Measurements from ENCODE around the gene TPM1. TPM values are rescaled to one million over a fixed set of nuclear protein-coding genes. Genes with fewer than 3 reads are reported as not detected.

TPM1 gene
- total and polyA plus RNA-seq, 9 of the 15 experiments (the other 6 are each of a cell fraction or from before 2014, with no cell fraction given) = 8.1 to 53.9 (median 43.1) TPM

GRCh38 chr15:63107895-63108546 lies 65.5 kb downstream of the TPM1 start (continued):
- TF ChIP-seq ZBTB40 (IDR thresholded peaks at IDR 0.05) (no peak), ZBTB40 (CRISPR knock-in tag; IDR thresholded peaks at IDR 0.05) (no peak), FOSL1 (tag; conservative IDR thresholded peaks at IDR 0.05) (peak; percentile 48), SMAD3 (CRISPR knock-in tag; conservative IDR thresholded peaks at IDR 0.05) (no peak), TAL1 (IDR thresholded peaks at IDR 0.05) (no peak), ZNF57 (CRISPR knock-in tag; IDR thresholded peaks at IDR 0.05) (no peak), PHF20 (IDR thresholded peaks at IDR 0.05; ENCODE audit: partially characterized antibody) (no peak), TCF3 (CRISPR knock-in tag; IDR thresholded peaks at IDR 0.05) (peak; percentile 61), ILF3 (IDR thresholded peaks at IDR 0.05; ENCODE audit: borderline replicate concordance) (no peak), TEAD4 (IDR thresholded peaks at IDR 0.05; ENCODE audit: low read length) (peak; percentile 71; the same call in 1 of the 2 replicates), TEAD4 (CRISPR knock-in tag; IDR thresholded peaks at IDR 0.05; ENCODE audit: borderline replicate concordance) (no peak), CTBP1 (IDR thresholded peaks at IDR 0.05; ENCODE audit: borderline replicate concordance) (0 out of 2 replicates have a peak, but pooled peaks have one; percentile 22), NFIX (CRISPR knock-in tag; IDR thresholded peaks at IDR 0.05; ENCODE audit: low read depth) (no peak), PPARD (CRISPR knock-in tag; IDR thresholded peaks at IDR 0.05) (no peak), GTF3C2 (IDR thresholded peaks at IDR 0.05; ENCODE audit: borderline replicate concordance, extremely low read depth, insufficient read length) (no peak), CEBPB (tag; IDR thresholded peaks at IDR 0.05) (no peak), GATA2 (CRISPR knock-in tag; IDR thresholded peaks at IDR 0.05) (no peak), NR4A1 (CRISPR knock-in tag; IDR thresholded peaks at IDR 0.05) (no peak), NR4A1 (tag; IDR thresholded peaks at IDR 0.05) (no peak)
